CD4-positive, alpha-beta T cell treated with Interleukin-10 for 1 hour (primary cell): Measurements from ENCODE around the gene VSIG10L2.
A peak's percentile ranks its signal among the peaks of the same experiment; 100 is the strongest.

Experiments
- DNase-seq: peaks from one replicate; pipeline ENCODE4 v3.0.0-alpha.2; 2020

VSIG10L2 gene

DNA sequence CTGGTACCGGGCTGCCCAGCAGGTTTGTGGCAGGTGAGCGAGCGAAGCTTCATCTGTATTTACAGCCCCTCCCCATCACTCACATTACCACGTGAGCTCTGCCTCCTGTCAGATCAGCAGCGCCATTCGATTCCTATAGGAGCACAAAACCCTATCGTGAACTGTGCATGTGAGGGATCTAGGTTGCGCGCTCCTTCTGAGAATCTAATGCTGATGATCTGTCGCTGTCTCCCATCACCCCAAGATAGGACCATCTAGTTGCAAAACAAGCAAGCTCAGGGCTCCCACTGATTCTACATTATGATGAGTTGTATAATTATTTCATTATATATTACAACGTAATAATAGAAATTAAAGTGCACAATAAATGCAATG is 15.8 kb upstream of the VSIG10L2 start:
- DNase-seq, result no peak

DNA sequence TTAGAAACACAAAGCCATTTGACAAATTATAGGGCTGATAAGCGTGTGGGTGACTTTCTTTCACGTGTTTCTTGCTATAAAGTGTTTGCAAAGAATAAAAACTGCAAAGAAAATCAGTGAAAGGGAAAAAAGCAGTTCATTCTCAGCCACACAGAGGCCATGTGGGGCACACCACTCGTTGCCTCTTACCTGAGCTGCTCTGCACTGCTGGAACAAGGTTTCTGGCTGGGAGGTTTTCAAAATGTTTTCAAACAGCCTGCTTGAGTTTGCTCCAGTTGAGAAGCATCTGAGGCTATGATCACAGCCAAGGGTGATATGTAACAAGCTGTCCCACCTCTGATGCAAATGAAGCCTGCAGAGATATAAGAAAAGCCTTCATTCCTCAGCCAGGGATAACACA is 14.7 kb upstream of the VSIG10L2 start:
- DNase-seq, result no peak

DNA sequence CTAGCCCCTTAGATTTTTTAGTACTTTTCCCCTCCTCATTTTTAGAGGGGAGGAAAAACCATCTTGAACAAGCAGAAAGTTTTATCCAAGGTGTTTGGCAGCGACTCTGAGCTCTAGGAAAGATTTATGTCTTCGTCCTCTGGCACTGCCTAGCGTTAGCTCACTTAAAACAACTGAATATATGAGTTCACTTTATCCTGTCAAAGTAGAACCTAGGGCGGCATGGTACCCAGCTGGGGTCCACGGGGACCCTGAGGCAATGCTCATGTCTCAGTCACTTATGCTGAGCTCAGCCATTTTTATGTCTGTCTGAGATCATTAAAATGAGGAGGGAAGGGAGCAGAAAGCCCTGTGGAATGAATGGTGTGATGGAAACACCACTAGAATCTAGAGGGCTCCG is 14.2 kb upstream of the VSIG10L2 start:
- DNase-seq, result no peak

DNA sequence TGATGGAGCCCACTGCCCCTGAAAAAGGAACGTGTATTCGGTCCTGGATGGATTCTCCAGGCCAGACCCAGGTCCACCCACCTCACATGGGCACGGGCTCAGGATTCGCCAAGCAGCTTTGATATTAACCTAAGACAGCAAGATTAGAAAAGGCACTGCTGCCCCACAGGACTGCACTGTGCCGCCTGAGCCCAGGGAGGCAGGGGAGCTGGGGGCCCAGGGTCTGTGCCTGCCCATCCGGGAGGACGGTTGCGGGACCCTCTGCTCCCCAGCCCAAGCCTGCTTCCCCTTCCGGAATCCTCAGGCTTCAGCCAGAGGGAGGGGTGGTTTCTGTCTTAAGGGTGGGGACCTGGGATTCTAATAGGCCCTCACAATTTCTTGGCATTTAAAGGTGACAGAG is 13.5 kb upstream of the VSIG10L2 start:
- DNase-seq, result no peak

DNA sequence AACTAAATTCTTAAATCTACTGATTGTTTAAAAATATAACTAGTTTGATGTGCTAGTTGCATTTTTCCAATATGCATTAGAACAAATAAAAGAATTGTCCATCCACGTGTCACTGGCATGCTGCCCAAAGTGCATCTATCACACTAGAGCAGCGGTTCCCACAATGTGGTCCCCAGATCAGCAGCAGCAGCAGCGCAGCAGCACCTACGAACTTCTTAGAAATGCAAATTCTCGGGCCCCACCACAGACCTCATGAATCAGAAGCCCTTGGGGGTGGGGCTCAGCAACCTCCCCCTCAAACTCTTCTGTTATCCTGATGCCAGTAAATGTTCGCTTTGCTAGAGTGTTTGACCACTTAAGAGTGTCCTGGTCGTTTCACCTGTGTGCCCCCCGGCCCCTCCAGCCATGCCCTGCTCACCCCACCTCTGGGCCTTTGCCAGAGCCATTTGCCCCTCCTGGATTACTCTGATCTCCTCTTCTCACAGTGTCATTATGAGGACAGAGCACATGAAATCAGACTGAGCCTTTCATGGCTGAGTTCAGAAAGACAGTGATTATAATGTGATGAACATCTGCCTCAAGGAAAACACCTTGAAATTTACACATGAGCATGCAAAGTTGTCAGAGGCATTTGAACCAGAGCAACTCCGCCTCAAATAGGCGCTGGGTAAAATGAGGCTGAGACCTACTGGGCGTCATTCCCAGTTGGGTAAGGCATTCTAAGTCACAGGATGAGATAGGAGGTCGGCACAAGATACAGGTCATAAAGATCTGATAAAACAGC is 12.6 kb upstream of the VSIG10L2 start:
- no peak for DNase-seq

DNA sequence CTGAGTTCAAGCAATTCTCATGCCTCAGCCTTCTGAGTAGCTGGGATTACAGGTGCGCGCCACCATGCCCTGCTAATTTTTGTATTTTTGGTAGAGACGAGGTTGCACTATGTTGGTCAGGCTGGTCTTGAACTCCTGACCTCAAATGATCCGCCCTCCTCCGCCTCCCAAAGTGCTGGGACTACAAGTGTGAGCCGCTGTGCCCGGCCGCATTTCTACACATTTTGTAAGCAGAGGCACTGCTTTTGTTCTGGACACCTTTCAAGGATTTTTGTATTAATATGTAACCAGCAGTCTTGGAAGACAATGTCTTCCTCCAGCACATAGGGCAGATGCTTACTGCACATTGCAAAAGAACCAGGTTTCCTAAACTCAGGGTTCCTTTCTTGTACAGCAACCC is 11.4 kb upstream of the VSIG10L2 start:
- no peak for DNase-seq

DNA sequence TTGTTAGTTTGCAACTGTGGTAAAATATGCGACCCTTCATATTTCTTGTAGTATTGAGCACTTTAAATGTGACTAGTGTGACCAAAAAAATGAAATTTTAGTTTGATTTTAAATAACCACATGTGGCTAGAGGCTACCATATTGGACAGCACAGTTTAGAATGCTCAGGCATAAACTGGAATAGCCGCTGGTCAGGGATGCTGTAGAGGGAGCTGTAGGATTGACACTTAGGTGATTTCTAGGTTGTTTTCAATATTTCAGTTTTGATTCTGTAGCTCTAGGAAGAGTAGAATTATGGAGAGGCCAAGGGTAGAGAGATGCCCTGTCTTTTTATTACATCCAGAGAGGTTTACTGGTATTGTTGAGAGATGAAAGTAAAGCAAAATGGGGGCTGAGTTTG is 10.8 kb upstream of the VSIG10L2 start:
- no peak for DNase-seq

DNA sequence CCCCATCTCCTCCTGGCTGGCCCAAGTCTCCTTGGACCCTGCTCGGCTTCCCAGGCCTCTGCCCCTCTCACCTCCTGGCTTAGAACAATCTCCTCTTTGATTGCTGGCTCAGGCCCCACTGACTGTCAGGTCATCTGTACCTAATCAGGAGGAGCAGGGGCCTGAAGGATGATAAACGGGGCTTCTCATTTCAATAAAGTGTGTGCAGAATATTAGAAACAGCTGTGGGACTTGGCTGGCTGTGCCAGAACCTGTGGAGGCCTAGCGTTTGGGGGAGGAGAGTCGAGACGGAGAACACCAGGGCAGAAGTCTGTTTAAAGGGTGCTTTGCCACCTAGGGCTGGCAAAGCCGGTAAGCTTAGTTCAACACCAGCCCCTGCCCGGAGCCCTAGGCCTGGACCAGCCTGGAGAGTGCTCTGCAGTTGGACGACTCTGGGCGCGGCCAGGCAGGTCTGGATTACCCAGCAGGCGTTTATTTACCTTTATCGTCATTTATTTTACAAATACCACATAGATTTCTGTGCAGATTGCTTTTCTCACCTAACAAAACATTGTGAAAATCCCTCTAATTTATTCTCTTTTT is 10.1 kb upstream of the VSIG10L2 start:
- DNase-seq, result no peak

DNA sequence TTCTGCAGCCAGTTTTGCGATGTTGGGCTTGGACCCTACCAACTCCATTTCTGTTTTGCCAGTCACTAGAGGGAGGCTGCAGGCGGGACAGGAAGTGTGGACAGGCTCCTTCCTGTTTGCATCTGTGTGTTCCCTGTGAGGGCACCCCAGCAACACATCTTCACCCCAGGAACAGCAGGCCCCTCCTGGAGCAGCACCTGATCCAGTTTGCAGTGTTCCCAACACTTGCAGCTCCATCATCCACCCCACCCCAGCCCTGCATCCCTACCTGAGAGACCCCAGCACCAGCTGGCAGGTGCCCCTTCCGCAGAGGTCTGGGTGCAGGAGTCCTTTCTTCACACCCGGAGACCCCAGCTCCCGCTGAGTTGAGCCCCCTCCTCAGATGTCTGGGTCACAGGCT is 7.4 kb upstream of the VSIG10L2 start:
- no peak for DNase-seq

DNA sequence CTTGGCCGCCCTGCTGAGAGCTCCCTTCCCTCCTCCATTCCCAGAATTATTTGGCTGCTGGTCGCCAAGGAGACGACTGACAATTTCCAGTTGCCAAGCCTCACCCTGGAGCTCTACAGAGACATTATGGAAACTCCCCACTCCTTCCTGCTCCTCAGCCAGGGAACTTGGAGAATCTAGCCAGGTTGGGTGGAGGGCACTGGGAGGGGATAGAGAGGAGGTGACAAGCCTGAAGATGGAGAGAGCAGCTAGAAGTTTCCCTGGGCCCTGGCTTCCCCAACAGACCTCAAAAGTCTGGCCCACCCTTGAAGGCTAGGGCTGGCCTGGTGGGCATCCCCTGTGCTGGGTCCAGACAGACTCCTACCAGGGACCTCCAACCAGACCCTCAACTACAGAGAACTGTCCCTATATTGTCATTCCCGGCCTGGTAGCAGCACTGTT is 6.7 kb upstream of the VSIG10L2 start:
- DNase-seq, result no peak

DNA sequence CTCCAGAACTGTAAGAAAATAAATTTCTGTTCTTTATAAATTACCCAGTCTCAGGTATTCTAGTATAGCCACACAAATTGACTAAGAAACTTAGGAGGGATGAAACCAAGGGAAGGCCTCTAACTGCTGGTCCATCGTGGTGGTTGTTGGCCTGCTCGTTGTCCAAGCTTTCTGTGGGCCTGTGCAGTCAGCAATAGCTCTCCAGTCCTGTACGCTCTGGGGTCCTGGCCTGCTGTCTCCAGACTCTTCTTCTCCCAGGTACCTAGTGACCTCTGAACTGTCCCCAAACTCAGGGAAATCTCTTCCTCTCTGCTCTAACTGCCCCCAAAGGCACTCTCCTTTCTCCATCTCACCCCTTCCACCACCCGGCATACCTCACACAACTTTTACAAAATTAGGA is 5.7 kb upstream of the VSIG10L2 start:
- no peak for DNase-seq

DNA sequence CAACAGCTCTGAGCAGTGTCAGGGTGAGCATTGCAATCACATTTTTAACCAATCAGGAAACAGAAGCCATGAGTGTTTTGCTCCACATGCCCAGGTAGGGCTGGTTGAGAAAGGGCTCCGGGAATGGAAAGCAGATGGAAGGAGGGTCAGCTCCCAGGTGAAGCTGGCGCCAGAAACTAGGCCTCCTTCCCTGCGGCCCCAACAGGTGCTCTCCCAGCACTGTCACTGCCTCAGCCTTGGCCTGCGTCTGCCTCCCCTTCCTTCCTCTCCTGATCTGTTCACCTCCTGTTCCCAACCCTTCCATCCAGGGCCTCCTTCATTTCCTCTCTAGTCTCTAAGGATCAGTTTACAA is 4.6 kb upstream of the VSIG10L2 start:
- DNase-seq, result no peak

DNA sequence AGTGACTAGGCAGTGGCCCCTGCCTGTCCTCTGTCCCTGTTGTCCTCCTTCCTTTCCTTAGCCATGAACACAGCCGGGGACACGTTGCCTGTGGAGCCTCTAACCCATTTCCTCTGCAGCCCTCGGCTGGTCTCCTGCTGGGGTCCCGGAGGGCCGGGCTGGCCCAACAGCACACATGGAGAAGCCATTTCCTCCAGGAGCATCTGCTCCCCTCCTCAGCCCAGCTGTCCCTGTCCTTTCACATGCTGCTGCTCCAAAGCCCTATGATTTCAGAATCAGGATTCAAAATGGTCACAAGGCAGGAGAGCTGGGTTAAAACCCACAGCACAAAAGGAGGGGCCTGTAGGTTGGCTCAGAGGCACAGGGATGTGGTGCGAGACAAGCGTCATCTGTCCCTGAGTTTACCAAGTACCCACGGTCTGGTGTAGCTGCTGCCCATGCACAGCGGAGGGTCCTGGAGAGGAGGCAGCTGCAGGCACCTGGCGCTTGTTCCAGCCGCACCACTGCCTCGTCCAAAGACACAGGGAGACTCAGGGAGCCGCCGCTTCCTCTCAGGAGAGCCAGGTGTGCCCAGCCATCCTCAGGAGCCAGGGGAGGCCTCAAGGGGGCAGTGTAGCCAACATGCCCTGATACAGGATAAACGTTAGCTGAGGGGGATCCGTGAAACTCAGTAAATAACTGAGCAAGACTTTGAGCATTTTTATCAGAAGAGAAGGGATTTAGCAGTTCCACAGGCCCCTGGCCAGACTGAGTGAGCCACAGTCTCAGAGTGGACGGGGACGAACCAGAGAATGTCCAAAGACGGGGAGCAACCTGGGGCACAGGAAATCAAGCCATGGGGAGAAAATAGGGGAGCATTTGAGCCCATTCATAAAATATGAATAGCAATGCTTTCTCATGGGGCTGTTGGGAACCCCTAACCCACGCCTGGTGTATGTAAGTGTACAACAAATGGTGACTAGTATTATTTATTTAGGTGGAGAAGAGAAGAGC is 3.9 kb upstream of the VSIG10L2 start:
- peak; percentile 27 for DNase-seq

DNA sequence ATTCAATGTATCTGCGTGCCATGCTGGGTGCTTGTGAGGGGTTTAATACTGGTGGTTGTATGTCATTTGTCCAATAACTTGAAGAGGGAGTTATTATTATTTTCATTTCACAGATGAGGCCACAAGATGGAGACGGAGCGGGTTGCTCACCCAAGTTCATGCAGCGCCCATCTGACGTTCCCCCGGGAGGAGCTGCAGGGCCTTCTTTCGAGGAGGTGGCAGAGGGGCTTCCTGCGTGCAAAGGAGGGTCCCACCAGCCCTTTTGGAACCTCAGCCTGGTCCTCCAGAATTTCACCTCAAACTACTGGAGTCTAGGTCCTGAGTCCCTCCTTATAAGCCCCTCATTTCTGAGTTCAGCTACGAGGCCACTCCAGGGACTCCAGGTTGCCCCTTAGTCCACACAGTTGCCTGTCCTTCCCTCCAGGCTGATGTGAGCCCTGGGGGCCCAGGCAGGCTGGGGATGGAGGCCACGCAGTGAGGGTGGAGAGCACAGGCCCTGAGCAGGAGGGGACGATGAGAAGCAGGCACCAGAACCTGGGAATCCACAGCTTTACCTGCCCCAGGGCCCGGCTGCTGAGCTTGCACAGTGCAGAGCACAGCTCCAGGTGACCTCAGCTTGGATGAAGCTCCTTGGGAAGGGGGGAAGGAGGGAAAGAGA is 2.9 kb upstream of the VSIG10L2 start:
- no peak for DNase-seq

DNA sequence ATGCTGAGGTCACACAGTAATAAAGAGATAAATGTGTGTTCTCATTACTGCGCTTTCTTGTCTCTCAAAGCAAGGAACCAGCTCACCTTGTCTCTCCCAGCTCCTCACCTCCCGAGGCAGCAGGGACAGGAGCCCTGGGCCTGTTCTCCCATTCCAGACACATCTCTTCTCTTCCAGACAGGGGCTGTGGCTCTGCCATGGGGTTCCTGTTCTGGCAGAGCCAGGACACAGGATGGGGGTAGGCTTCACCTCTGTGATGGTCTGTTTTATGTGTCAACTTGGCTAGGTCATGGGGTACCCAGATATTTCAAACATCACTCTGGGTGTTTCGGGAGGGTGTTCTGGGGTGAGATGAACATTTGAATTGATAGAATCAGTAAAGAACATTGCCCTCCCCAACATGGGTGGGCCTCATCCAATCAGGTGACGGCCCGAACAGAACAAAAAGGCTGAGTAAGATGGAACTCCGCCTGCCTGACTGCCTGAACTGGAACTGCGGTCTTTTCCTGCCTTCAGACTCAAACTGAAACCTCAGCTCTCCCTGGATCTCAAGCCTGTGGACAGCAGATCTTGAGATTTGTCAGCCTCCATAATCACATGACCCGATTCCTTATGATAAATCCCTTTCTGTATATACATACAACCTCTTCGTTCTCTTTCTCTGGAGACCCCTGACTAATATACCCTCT is 2.0 kb upstream of the VSIG10L2 start:
- no peak for DNase-seq

DNA sequence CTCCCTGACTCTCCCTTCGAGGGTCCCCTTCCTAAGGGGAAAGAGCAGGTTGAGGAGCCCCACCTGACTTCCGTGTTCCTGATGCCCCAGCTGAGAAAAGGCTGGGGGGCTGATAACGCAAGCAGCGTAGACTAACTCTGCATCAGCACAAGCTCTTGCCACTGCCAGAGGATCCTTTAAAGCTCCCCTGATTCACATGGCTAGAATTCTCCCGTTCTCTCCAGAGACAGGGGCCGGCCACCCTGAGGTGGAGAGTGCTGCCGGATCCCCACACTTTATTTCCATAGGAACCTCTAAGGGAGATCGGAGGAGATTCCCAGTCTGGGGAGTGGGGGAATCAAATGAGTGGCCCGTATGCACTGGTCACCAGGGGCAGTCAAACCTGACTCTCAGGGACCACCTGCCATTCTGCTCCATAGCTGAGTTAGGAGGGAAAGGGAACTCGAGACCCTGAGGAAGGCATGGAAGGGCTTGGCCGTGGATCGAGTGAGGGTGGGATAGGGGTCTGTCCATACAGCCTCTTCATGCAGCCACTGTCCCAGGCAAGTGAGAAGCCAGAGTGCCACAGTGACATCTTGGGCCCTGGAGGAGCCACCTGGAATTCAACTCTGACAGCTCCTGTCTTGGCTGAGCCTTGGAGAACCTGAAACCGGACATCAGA is 1.4 kb upstream of the VSIG10L2 start:
- DNase-seq, result no peak

DNA sequence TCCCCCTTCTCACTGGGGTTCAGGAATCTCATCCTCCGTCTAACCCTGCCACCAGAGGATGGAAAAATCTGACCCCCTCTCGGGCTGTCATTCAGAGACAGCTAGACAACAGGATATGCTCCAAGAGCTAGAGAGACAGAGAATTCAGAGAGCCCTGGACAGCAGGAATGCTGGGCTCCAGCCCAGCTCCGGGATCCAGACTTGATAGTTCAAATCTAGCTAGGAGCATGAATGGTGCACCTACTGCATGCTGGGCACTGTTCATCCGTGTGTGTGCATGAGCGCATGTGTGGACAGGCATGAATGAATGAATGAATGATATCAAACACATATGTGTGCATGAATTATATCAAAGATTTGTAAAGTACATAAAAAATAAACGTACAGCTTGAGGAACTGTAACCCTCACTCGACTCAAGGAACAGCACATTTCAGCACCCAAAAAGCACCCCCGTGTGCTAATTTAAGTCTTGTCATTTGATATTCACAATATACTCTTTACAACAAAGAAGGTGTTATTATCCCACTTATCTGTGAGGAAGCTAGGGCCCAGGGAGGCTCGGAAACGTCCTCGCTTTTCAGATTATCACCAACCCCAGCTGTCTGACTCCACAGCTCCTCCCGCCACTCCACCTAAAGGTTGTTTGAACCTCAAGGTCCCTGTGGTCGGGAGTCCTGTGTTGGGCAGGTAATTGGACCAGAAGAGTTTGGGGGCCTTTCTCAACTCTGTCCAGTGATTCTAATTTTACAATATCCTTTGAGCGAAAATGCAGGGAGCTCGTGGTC is 640 bp upstream of the VSIG10L2 start:
- DNase-seq, result no peak

DNA sequence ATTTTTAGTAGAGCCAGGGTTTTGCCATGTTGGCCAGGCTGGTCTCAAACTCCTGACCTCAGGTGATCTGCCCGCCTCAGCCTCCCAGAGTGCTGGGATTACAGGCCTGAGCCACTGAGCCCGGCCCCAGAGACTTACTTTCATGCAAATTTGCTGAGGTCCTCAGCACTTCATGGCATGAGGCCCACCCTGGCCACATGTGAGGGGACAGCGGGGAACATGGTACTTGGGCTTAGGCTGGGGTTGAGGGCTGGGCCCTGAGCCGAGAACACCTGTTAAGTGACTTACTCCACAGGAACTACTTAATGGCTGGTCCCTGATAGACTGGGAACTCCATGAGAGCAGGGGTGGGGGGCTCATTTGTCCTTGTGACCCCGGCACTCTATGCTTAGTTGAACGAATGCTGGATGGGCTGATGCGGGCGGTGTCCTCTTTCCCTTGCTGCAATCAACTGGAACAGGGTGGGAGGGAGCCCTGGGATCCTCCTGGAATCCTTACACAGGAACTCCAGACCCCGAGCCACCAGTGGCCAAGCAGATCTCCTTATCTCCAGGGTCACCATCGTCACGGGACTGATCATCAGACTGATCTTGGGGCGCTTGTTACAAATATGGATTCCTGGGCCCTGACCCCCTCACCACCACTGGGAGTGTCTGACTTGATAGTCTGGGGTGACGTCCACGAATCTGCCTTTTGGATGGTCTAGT is 1.0 kb downstream of the VSIG10L2 start:
- no peak for DNase-seq

DNA sequence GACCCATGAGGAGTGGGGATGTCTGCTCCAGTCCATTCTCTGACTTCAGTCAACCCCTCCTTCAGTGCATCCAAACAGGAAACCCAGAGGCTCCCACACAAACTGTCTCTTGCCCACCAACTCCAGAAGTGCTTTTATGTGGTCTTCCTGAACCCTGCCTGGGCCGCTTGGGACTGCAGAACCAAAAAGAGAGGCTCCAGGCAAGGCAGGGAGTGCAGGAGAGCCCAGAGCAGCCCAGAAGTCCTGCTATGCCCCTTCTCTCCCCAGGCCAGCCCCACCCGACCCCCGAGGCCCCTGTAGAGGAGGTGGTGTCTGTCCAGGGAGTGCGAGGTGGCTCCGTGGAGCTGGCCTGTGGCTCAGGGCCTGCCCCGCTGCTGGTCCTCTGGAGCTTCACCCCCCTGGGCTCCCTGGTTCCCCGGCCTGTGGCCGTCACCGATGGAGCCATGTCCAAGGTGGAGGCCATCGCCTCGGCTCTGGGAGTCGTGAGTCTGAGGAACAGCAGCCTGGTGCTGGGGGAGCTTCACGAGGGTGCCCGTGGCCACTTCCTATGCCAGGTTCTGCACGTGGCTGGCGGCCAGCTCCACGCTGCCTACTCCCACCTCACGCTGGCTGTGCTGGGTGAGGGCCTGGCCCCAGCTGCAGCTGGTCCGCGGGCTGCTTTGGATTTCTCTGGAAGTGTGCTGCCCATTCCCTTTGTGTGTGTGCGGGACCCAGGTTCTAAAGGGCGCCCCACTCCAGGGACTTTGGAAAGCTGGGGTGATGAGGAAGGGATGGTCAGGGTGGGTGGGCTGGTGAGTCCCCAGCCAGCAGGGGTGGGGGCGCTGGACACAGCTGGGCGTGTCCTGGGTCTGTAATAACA is 1.8 kb downstream of the VSIG10L2 start:
- no peak for DNase-seq
